Adrenal gland (tissue), 12 donors: ENCODE measurements around the gene MAEA. TPM values are rescaled to one million over a fixed set of nuclear protein-coding genes. Genes with fewer than 3 reads are reported as not detected.

ENCODE experiments used
- DNase-seq, 7 donors: peaks; one replicate each; pipeline ENCODE4 v3.0.0-alpha.2; 2019 to 2020
- H3K27ac ChIP-seq, 5 donors: fragments of 200-600 bp; sonication (generic) in 4 of 5; 1 replicate in 3 of 5; 2 replicates in 2 of 5; pipeline versions ENCODE4 v1.5.1 to v1.8.0; 2016 to 2020; ENCODE audit warnings: mild to moderate bottlenecking in 1 of 5
- H3K27me3 ChIP-seq: fragments of 200-600 bp; 2 replicates; pipeline ENCODE4 v1.8.0; 2021
- H3K36me3 ChIP-seq, 2 donors: fragments of 200-600 bp; replicated peaks in 1 of 2; 1 replicate in 1 of 2; 2 replicates in 1 of 2; pipeline versions ENCODE4 v1.5.1 to v1.8.0; 2018 to 2022
- H3K4me1 ChIP-seq, 2 donors: fragments of 200-600 bp; replicated peaks in 1 of 2; 1 replicate in 1 of 2; 2 replicates in 1 of 2; pipeline versions ENCODE4 v1.5.1 to v1.8.0; 2018 to 2021
- H3K4me3 ChIP-seq, 4 donors: fragments of 200-600 bp; sonication (generic) in 3 of 4; one replicate each; pipeline ENCODE4 v1.5.1; 2016 to 2018
- H3K9me3 ChIP-seq, 3 donors: fragments of 200-600 bp; sonication (generic) in 1 of 3; replicated peaks in 1 of 3; 1 replicate in 2 of 3; 2 replicates in 1 of 3; pipeline versions ENCODE4 v1.5.1 to v1.8.0; 2016 to 2021
- POLR2A ChIP-seq, 2 donors: fragments of 450-650 bp; IDR thresholded peaks; one replicate each; pipeline ENCODE4 v1.6.1; 2017; ENCODE audit warnings: antibody characterized with exemption in 2 of 2, mild to moderate bottlenecking in 2 of 2, moderate library complexity in 1 of 2
- WGBS, 4 donors: extraction: QIAGEN DNeasy Blood & Tissue Kit in 2 of 4; methylation state at CpG; one replicate each; pipeline versions ENCODE4 v1.1.5 to v1.1.7; 2013 to 2017; 5-methylcytosine and 5-hydroxymethylcytosine counted together
- intact Hi-C, 2 donors: fragments of 100-400 bp; cut with DNase I; formaldehyde crosslinking; loops; one replicate each; pipeline versions ENCODE4 v1.14.1 to v1.15.0; 2022 to 2023
- polyA plus RNA-seq, 3 donors: library from polyadenylated mRNA; stranded (reverse); fragments of 200-250 nt in 2 of 3; fragments of 350-450 nt in 1 of 3; fragmentation: Illumina TruSeq in 1 of 3; extraction: RNeasy Lipid Tissue Mini Kit (QIAGEN cat#74804) in 1 of 3; gene quantifications; one replicate each; pipeline ENCODE4 v1.2.3, GENCODE V29; 2013 to 2014
- total RNA-seq, 9 donors: library from RNA; depleted of rRNA in 4 of 9; stranded (reverse); fragments of >200 nt in 4 of 9; fragments of 120-200 nt in 1 of 9; fragmentation: NEBNext Ultra II Directional in 1 of 9; extraction: Animal tissue kit (Norgen Biotek cat#: 25700) in 1 of 9; gene quantifications; one replicate each; pipeline versions ENCODE4 v1.1.0 to v1.2.4, GENCODE V29; 2013 to 2023
- TF ChIP-seq, protein P1 (sequence below), 6 experiments: fragments of 450-650 bp in 4 of 6; fragments of 200-600 bp in 2 of 6; sonication (generic) in 1 of 6; IDR thresholded peaks; 1 replicate in 5 of 6; 2 replicates in 1 of 6; pipeline versions ENCODE4 v1.5.1 to v1.8.0; 2016 to 2021; ENCODE audit warnings: antibody characterized with exemption in 6 of 6, mild to moderate bottlenecking in 2 of 6, moderate library complexity in 1 of 6
- donor health status: healthy with polysubstance abuse.
- donor health status: Bipolar disorder and iron deficiency.
- donor health status: DM: yes; HTN: yes; CAD: no.
- donor health status: DM: no; HTN: no; CAD: no.
- donor health status: DM: no; HTN: no; CAD: no.
- donor health status: DM: yes; HTN: yes; CAD: no.

MAEA gene
- total and polyA plus RNA-seq, 12 donors, result 35.6 to 103 (median 75.1) TPM

DNA sequence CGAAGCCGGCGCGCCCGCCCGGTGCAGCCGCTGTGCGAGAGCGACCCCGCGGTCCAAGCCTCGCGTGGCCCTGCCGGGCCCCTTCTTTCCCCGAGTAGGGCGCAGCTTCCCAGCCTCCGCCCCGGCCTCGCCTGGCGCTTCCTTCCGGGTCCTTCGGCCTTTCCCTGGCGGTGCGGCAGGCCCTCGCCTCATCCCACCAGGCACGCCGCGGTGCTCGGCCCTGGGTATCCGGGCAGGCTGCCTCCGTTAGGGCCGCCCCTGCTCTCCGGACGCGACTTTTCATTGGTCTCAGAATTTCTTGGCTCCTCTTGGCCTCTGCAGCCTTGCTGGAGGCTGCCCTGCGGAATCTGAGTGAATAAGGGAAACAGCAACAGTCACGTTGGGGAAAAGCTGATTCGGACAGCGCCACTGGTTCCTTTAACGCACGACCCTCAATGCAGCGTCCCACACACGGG is 57.7 kb downstream of the MAEA start:
- intact Hi-C loops, result loop anchor here (5.0 to 10.0 kb wide), 2 partner anchors 53 to 55 kb away; no protein-coding TSS in a partner anchor
- Histone ChIP-seq H3K4me3 (peak overlapping the region in 2 of 4 donors; percentile 21 to 88), H3K27me3 (no peaks in the 10 kb centered on the region), H3K9me3 (no peaks in the 10 kb centered on the region), H3K27ac (peak overlapping the region; percentile 95 to 100 (median 98)), H3K36me3 (peaks cover 0 to 9% of the 10 kb centered on the region in 2 donors), H3K4me1 (peaks cover 7 to 22% of the 10 kb centered on the region in 2 donors)
- 0 to 1% (median 0%) methylated on average over 7 to 40 of the region's 43 CpGs for WGBS, 4 donors
- peak; percentile 79 to 93 (median 91) for DNase-seq
- TF ChIP-seq, protein P1, sequence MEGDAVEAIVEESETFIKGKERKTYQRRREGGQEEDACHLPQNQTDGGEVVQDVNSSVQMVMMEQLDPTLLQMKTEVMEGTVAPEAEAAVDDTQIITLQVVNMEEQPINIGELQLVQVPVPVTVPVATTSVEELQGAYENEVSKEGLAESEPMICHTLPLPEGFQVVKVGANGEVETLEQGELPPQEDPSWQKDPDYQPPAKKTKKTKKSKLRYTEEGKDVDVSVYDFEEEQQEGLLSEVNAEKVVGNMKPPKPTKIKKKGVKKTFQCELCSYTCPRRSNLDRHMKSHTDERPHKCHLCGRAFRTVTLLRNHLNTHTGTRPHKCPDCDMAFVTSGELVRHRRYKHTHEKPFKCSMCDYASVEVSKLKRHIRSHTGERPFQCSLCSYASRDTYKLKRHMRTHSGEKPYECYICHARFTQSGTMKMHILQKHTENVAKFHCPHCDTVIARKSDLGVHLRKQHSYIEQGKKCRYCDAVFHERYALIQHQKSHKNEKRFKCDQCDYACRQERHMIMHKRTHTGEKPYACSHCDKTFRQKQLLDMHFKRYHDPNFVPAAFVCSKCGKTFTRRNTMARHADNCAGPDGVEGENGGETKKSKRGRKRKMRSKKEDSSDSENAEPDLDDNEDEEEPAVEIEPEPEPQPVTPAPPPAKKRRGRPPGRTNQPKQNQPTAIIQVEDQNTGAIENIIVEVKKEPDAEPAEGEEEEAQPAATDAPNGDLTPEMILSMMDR (IDR thresholded peaks at IDR 0.05), result peak in 1 of 6 experiments; percentile 19
- peak; percentile 3 to 91 for TF ChIP-seq POLR2A (IDR thresholded peaks at IDR 0.05)

DNA sequence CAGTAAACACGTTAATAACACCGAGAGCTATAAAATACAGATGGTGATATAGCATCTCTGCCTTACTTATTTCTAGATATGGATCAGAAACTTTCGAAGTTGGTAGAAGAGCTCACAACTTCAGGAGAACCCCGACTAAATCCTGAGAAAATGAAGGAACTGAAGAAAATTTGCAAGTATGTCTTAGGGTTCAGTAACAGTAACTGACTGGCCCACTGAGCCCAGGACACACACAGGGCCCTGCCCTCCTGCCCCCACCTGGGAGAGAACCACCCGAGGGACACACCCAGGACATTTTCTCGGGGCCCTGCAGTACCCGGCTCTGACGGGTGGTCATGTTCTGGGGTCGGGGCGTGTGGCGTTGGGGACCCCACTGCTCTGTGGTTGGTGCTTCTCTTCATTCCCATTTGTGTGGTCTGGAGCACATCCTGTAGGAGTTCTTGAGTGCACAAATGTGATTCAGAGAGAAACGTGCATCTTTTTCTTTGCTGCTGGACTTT is 58.4 kb downstream of the MAEA start:
- Histone ChIP-seq H3K27ac (peak overlapping the region; percentile 95 to 100 (median 98)), H3K9me3 (no peaks in the 10 kb centered on the region), H3K4me1 (peaks cover 7 to 22% of the 10 kb centered on the region in 2 donors), H3K27me3 (no peaks in the 10 kb centered on the region), H3K36me3 (peaks cover 0 to 15% of the 10 kb centered on the region in 2 donors), H3K4me3 (peak overlapping the region in 2 of 4 donors; percentile 21 to 88)
- 62 to 71% (median 67%) methylated on average over 8 to 12 of the region's 12 CpGs for WGBS, 4 donors
- TF ChIP-seq, protein P1 (IDR thresholded peaks at IDR 0.05), result no peak
- no peak for TF ChIP-seq POLR2A (IDR thresholded peaks at IDR 0.05)
- DNase-seq, result no peak
- intact Hi-C loops, result loop anchor here (5.0 to 10.0 kb wide), 2 partner anchors 53 to 56 kb away; no protein-coding TSS in a partner anchor

DNA sequence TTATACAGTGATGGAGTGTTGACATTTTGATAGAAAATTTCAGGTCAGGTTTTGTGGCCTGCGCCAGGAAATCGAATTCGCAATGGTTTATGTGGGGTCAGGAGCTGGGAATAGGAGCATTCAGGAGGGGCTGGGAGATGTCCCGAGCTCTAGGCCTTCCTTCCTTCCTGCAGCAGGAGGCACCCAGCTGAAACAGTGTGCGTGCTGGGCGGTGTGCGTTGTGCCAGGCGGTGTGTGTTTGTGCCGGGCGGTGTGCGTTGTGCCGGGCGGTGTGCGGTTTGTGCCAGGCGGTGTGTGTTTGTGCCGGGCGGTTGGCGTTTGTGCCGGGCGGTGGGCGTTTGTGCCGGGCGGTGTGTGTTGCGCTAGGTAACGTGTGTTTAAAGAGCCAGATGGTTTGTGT is 59.1 kb downstream of the MAEA start:
- Histone ChIP-seq H3K9me3 (no peaks in the 10 kb centered on the region), H3K36me3 (peaks cover 0 to 17% of the 10 kb centered on the region in 2 donors), H3K4me3 (no peak overlapping the region), H3K27me3 (no peaks in the 10 kb centered on the region), H3K27ac (peak overlapping the region in 3 of 5 donors; percentile 98 to 100 (median 99)), H3K4me1 (peaks cover 7 to 22% of the 10 kb centered on the region in 2 donors)
- WGBS, 4 donors, result 88 to 94% (median 92%) methylated on average over 25 of the region's 25 CpGs
- TF ChIP-seq, protein P1 (IDR thresholded peaks at IDR 0.05), result no peak
- TF ChIP-seq POLR2A (IDR thresholded peaks at IDR 0.05), result no peak
- no peak for DNase-seq
- intact Hi-C loops, result loop anchor here (5.0 to 10.0 kb wide), 2 partner anchors 54 to 56 kb away; no protein-coding TSS in a partner anchor

GRCh38 chr4:1349359-1350168 is 59.9 kb downstream of the MAEA start:
- 86 to 93% (median 90%) methylated on average over 20 to 29 of the region's 29 CpGs for WGBS, 4 donors
- no peaks in the 10 kb centered on the region for H3K27me3 ChIP-seq
- H3K4me1 ChIP-seq, result peaks cover 7 to 22% of the 10 kb centered on the region in 2 donors
- TF ChIP-seq, protein P1 (IDR thresholded peaks at IDR 0.05), result no peak
- TF ChIP-seq POLR2A (IDR thresholded peaks at IDR 0.05), result no peak
- H3K36me3 ChIP-seq, result peaks cover 0 to 17% of the 10 kb centered on the region in 2 donors
- no peak for DNase-seq
- H3K4me3 ChIP-seq, result no peak overlapping the region
- no peaks in the 10 kb centered on the region for H3K9me3 ChIP-seq
- H3K27ac ChIP-seq, result no peak overlapping the region
- intact Hi-C loops, result loop anchor here (5.0 to 10.0 kb wide), 4 partner anchors 55 to 215 kb away; partner anchors contain the start of gene CTBP1 (in 1 of the 2)
